ENCODE measurements around the gene TGFB1.

GRCh38 chr19:41330946-41331678 lies 22.6 kb downstream of the TGFB1 start:
- TF ChIP-seq CTCF (IDR thresholded peaks at IDR 0.05; ENCODE audit: low read depth, low read length, poor library complexity, severe bottlenecking) (no peak), EZH2phosphoT487 (IDR thresholded peaks at IDR 0.05; ENCODE audit: borderline replicate concordance, low read length) (no peak)

Measured in DOHH2 (cell line).